Nephron progenitor cell (in vitro differentiated cells): ENCODE measurements around the gene CPD.

ENCODE experiments used
- DNase-seq: peaks from one replicate; pipeline ENCODE4 v3.0.0; 2021
- H3K27ac Mint-ChIP-seq: 2 replicates; pipeline ENCODE4 v1.8.0; 2021; ENCODE audit warnings: mild to moderate bottlenecking, moderate library complexity, mixed read lengths
- H3K27me3 Mint-ChIP-seq: 2 replicates; pipeline ENCODE4 v1.8.0; 2021; ENCODE audit warnings: mild to moderate bottlenecking, low read depth, mixed read lengths; ENCODE audit not compliant: poor library complexity
- H3K36me3 Mint-ChIP-seq: 2 replicates; pipeline ENCODE4 v1.8.0; 2021; ENCODE audit warnings: low read depth, mixed read lengths
- H3K4me1 Mint-ChIP-seq: 2 replicates; pipeline ENCODE4 v1.8.0; 2021; ENCODE audit warnings: mixed read lengths
- H3K4me3 Mint-ChIP-seq: 2 replicates; pipeline ENCODE4 v1.8.0; 2021; ENCODE audit warnings: mild to moderate bottlenecking, moderate library complexity, mixed read lengths
- H3K9me3 Mint-ChIP-seq: 2 replicates; pipeline ENCODE4 v1.8.0; 2021; ENCODE audit warnings: mild to moderate bottlenecking, moderate library complexity, mixed read lengths
- CTCF ChIP-seq: fragments of 200-600 bp; sonication (generic); IDR thresholded peaks from 2 replicates; pipeline ENCODE4 v1.5.0; 2021; ENCODE audit warnings: antibody characterized with exemption

The CPD gene

GRCh38 chr17:30514895-30515596, 136.3 kb downstream of the CPD start:
- Mint-ChIP-seq H3K36me3 (peaks cover 62% of the 10 kb centered on the region), H3K4me1 (no peaks in the 10 kb centered on the region), H3K4me3 (no peak overlapping the region), H3K27me3 (no peaks in the 10 kb centered on the region), H3K9me3 (no peaks in the 10 kb centered on the region), H3K27ac (no peak overlapping the region)
- TF ChIP-seq CTCF, result no peak
- no peak for DNase-seq

DNA sequence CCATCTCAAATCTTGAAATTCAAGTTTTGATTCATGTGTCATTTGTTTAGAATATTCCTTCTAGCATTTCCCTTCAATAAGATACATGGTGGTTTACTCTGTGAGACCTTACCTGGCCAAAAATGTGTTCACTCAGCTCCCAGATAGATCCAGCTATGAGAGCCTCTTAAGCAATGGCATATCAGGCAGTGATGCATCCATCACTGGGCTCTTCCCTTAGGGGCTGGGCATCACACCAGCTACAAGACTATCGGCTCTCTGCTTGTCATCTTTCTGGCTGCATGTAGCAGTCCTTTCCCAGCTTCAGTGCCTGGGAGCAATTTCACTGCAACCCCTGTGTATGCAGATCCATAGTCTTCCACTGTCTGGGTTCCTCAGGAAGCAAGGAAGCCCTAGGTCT, 139.1 kb downstream of the CPD start:
- no peak overlapping the region for H3K27ac Mint-ChIP-seq
- peaks cover 21% of the 10 kb centered on the region for H3K9me3 Mint-ChIP-seq
- H3K36me3 Mint-ChIP-seq, result peaks cover 82% of the 10 kb centered on the region

GRCh38 chr17:30519166-30519565, 140.4 kb downstream of the CPD start:
- Mint-ChIP-seq H3K27ac (no peak overlapping the region), H3K4me3 (no peak overlapping the region), H3K9me3 (peaks cover 27% of the 10 kb centered on the region), H3K36me3 (peaks cover 85% of the 10 kb centered on the region), H3K4me1 (no peaks in the 10 kb centered on the region), H3K27me3 (no peaks in the 10 kb centered on the region)
- no peak for DNase-seq
- TF ChIP-seq CTCF, result no peak

More for the DNA sequence above, 139.1 kb downstream of the CPD start:
- no peak for DNase-seq
- TF ChIP-seq CTCF, result no peak
- H3K4me3 Mint-ChIP-seq, result no peak overlapping the region
- H3K4me1 Mint-ChIP-seq, result no peaks in the 10 kb centered on the region
- H3K27me3 Mint-ChIP-seq, result no peaks in the 10 kb centered on the region
